ENCODE results near the gene NCR1.

GRCh38 chr19:54906819-54907218, 871 bp downstream of the NCR1 start:
- no peak for TF ChIP-seq CTCF (IDR thresholded peaks at IDR 0.05; ENCODE audit: insufficient read depth, low read length, poor library complexity, severe bottlenecking)
- TF ChIP-seq EZH2phosphoT487 (conservative IDR thresholded peaks at IDR 0.05; ENCODE audit: low read length), result no peak

Measured in SU-DHL-6 (cell line).